NCI-H226 (cell line): ENCODE data around the gene MAP3K10.
"Not testable (repeated sequence)": the region's sequence is repeated elsewhere in the genome, so short reads cannot be mapped to it uniquely, and the experiment has no call there.

Experiments used
- DNase-seq: peaks from one replicate; pipeline ENCODE4 v3.0.0-alpha.2; 2015

The MAP3K10 gene

GRCh38 chr19:40190891-40191835, at the start of gene MAP3K10:
Gene MAP3K10, plus strand, starts transcription at chr19:40191426. Its CDS starts 606 bp downstream, at chr19:40192032.
- DNase-seq, result peak; percentile 54

GRCh38 chr19:40141551-40141950, 49.7 kb upstream of the MAP3K10 start:
- DNase-seq, result no peak

- DNase-seq, result no peak
Observed at GRCh38 chr19:40143612-40144011, 47.6 kb upstream of the MAP3K10 start.

GRCh38 chr19:40144151-40144550, 47.1 kb upstream of the MAP3K10 start:
- DNase-seq, result no peak

GRCh38 chr19:40144947-40145748, 46.1 kb upstream of the MAP3K10 start:
- DNase-seq, result no peak

GRCh38 chr19:40145749-40146029, 45.5 kb upstream of the MAP3K10 start:
- not testable (repeated sequence) for DNase-seq

GRCh38 chr19:40147338-40147692, 43.9 kb upstream of the MAP3K10 start:
- no peak for DNase-seq

GRCh38 chr19:40147693-40148347, 43.4 kb upstream of the MAP3K10 start:
- peak; percentile 54 for DNase-seq

GRCh38 chr19:40149501-40149900, 41.7 kb upstream of the MAP3K10 start:
- no peak for DNase-seq

GRCh38 chr19:40150170-40150569, 41.1 kb upstream of the MAP3K10 start:
- no peak for DNase-seq

- DNase-seq, result no peak
Observed at GRCh38 chr19:40154121-40154680, 37.0 kb upstream of the MAP3K10 start.

- no peak for DNase-seq
Observed at GRCh38 chr19:40155749-40156265, 35.4 kb upstream of the MAP3K10 start.

- DNase-seq, result no peak
Observed at GRCh38 chr19:40157059-40157458, 34.2 kb upstream of the MAP3K10 start.

GRCh38 chr19:40159744-40160143, 31.5 kb upstream of the MAP3K10 start:
- DNase-seq, result no peak

- no peak for DNase-seq
Observed at GRCh38 chr19:40162104-40162503, 29.1 kb upstream of the MAP3K10 start.

- DNase-seq, result no peak
Observed at GRCh38 chr19:40163541-40164129, 27.6 kb upstream of the MAP3K10 start.

GRCh38 chr19:40165362-40165937, 25.8 kb upstream of the MAP3K10 start:
- DNase-seq, result no peak

GRCh38 chr19:40169482-40170302, 21.5 kb upstream of the MAP3K10 start:
- DNase-seq, result not testable (repeated sequence)

GRCh38 chr19:40170303-40170989, 20.8 kb upstream of the MAP3K10 start:
- not testable (repeated sequence) for DNase-seq

GRCh38 chr19:40171293-40171692, 19.9 kb upstream of the MAP3K10 start:
- DNase-seq, result not testable (repeated sequence)

GRCh38 chr19:40174092-40174491, 17.1 kb upstream of the MAP3K10 start:
- no peak for DNase-seq
